ENCODE measurements around the gene NPDC1. TPM values are rescaled to one million over a fixed set of nuclear protein-coding genes. Genes with fewer than 3 reads are reported as not detected.

NPDC1 gene
- total RNA-seq, 2 experiments from 2014 or later: 20.1 to 29.9 TPM

DNA sequence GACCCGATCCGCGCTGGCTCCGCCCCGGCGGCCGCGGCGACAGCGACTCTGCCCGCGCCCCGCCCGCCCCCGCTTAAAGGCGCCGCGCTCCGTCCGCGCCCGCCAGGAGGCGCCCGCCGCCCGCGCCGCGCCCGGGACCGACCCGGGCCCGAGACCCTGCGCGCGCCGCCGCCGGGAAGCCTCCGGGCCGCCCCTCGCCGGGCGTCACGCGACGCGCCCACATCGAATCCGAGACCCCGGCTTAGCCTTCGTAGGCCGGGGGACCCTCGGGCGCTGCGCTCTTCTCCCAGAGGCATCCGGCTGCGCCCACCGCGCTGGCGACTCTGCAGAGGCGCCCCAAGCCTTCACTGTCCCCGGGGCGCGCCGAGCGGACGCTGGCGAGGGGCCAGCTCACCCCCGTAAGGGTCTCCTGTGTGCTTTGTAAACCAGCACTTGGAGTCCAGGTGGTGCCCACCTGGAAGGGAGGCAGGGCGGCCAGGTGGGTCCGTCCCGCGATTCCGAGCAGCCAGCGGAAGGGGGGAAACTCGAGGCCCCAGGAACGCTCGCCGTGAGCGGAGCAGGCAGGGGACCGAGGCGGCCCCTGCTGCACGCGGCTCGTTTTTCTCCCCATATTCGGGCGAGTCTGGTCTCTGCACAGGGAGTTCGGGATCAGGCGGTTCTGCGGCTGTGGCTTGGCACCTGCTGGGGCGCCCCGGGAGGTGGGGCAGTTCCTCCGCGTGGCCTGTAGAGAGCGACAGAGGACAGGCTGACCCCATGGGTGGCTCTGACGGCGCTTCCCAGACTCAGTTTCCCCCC lies 17.5 kb downstream of the NPDC1 start:
- POLR2A ChIA-PET: interaction anchor here (1.0 to 1.9 kb wide), 6 partner anchors 29 to 301 kb away, joined by 3 to 7 read pairs (median 6); partner anchors contain the start of genes FBXW5, MAN1B1, PAXX and SAPCD2
- peak; percentile 76 for DNase-seq
- peak; percentile 78 for ATAC-seq
- H3K36me3 Mint-ChIP-seq (ENCODE audit: low read depth): no peaks in the 10 kb centered on the region
- H3K9me3 Mint-ChIP-seq (ENCODE audit: insufficient read depth): no peaks in the 10 kb centered on the region
- peaks cover 68% of the 10 kb centered on the region for H3K4me1 Mint-ChIP-seq (ENCODE audit: low read depth)
- CTCF ChIA-PET: interaction anchor here (0.7 to 3.9 kb wide), 39 partner anchors 9 to 300 kb away, joined by 3 to 41 read pairs (median 6); partner anchors contain the start of genes AJM1, CLIC3, PAXX and SAPCD2
- H3K4me3 Mint-ChIP-seq: peak overlapping the region; percentile 71
- peaks cover 2% of the 10 kb centered on the region for H3K27me3 Mint-ChIP-seq (ENCODE audit: low read depth)
- peak overlapping the region; percentile 88 for H3K27ac Mint-ChIP-seq

DNA sequence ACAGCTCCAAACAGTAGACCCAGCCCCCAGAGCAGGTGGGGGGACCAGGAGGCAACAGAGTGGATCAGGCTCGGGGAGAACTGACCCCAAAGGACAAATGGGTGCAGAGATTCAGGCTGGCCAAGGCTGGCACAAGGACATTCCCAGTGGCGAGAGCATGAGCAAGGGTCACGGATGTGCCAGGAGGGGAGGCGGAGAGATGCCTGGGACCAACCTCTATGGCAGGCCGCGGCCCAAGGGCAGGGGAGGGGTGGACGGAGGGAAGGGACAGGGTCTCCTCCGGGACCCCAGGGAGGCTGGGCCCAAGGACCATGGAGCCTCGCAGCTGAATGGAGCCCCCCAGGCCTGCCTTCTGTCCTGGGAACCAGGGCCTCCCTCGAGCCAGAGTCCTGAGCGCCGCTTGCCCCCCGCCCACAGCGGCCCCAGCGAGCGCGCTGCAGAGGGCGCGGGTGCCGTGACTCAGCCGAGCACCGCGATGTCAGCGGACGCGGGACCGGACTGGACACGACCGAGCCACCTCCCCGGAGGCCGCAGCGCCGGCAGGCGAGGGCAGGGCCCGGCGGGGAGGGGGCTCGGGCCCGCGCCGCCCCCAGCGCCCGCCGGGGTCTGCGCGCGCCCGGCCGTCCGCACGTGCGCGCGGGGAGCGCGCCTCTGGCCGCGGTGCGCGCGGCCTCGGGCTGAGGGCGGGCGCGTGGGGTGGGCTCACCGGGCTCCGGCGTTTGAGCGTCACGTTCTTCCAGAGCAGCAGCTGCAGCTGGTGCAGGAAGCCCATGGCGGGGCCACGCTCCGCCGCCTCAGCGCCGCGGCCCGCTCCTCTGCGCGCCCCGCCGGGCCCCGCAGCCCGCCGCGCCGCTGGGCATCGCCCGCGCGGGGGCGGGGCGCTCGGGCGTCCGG lies 18.4 kb downstream of the NPDC1 start, which contains the start of gene ABCA2:
Gene ABCA2 (minus strand): TSS at position 869 of the 894 bp plus-strand sequence. CDS start 97 bp downstream, at position 772.
- Mint-ChIP-seq H3K36me3 (ENCODE audit: low read depth) (no peaks in the 10 kb centered on the region), H3K4me3 (peak within 1 kb of the TSS; percentile 78), H3K4me1 (ENCODE audit: low read depth) (peaks cover 62% of the 10 kb centered on the region), H3K27me3 (ENCODE audit: low read depth) (peaks cover 2% of the 10 kb centered on the region), H3K9me3 (ENCODE audit: insufficient read depth) (no peaks in the 10 kb centered on the region), H3K27ac (peak within 1 kb of the TSS; percentile 88)
- POLR2A ChIA-PET: interaction anchor here (1.0 to 1.4 kb wide), 2 partner anchors 29 to 83 kb away, joined by 3 to 6 read pairs; partner anchors contain the start of gene FBXW5
- CTCF ChIA-PET: interaction anchor here (1.2 to 4.5 kb wide), 13 partner anchors 8 to 239 kb away, joined by 3 to 41 read pairs (median 6); partner anchors contain the start of genes AJM1, CLIC3, NPDC1 and PAXX
- ATAC-seq (no peak), DNase-seq (no peak)

DNA sequence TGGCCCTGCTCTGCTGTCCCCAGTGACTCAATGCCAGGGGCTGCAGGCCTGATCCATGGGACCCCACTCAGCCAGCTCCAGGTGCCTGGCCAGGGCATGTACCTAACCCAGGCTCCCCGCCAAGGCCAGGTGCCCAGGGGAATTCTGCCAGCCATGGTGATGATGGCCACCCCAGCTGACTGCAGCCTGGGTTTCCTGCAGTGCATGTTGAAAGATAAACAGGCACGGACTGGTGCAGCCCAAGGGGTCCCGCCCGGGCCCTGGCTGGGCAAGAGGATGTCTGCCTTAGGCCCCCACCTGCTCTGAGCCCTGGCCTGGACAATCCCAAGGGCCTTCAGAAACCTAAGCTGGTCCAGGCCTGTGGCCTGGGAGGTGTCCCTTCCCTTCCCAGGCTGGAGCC lies 19.1 kb downstream of the NPDC1 start:
- Mint-ChIP-seq H3K4me3 (peak overlapping the region; percentile 78), H3K4me1 (ENCODE audit: low read depth) (peaks cover 57% of the 10 kb centered on the region), H3K9me3 (ENCODE audit: insufficient read depth) (no peaks in the 10 kb centered on the region), H3K36me3 (ENCODE audit: low read depth) (peaks cover 2% of the 10 kb centered on the region), H3K27me3 (ENCODE audit: low read depth) (peaks cover 2% of the 10 kb centered on the region), H3K27ac (no peak overlapping the region)
- ChIA-PET POLR2A (interaction anchor here (0.9 kb wide), 1 partner anchor 77 kb away, joined by 4 read pairs; no protein-coding TSS in a partner anchor), CTCF (interaction anchor here (1.5 to 4.5 kb wide), 6 partner anchors 8 to 77 kb away, joined by 4 to 41 read pairs (median 30); partner anchors contain the start of genes CLIC3, NPDC1 and PAXX)
- ATAC-seq (no peak), DNase-seq (no peak)

DNA sequence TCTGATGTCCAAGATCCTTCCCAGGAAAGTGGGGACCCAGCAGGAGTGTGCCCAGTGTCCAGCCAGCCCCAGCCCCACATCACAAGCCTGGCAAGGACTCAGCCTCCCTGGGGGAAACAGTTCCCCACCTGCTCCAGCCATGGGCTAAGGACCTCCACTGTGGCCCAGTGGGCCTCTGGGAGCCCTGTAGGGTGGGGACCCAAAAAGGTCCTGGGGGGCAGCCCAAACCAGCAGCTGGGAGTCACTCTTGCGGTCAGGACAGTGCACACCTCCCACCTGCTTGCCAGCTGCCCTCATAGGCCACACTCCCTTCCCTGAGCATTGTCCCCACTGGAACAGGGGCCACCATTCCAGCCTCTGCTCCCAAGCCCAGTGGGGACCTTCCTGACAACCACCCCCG lies 19.6 kb downstream of the NPDC1 start:
- peak overlapping the region; percentile 78 for H3K4me3 Mint-ChIP-seq
- ATAC-seq: no peak
- CTCF ChIA-PET: interaction anchor here (1.0 to 4.5 kb wide), 6 partner anchors 9 to 78 kb away, joined by 3 to 34 read pairs (median 4); partner anchors contain the start of genes CLIC3 and NPDC1
- H3K36me3 Mint-ChIP-seq (ENCODE audit: low read depth): peaks cover 2% of the 10 kb centered on the region
- no peak for DNase-seq
- H3K4me1 Mint-ChIP-seq (ENCODE audit: low read depth): peaks cover 54% of the 10 kb centered on the region
- no peak overlapping the region for H3K27ac Mint-ChIP-seq
- H3K27me3 Mint-ChIP-seq (ENCODE audit: low read depth): peaks cover 2% of the 10 kb centered on the region
- no peaks in the 10 kb centered on the region for H3K9me3 Mint-ChIP-seq (ENCODE audit: insufficient read depth)
- POLR2A ChIA-PET: interaction anchor here (0.8 to 0.9 kb wide), 2 partner anchors 38 to 77 kb away, joined by 3 to 4 read pairs; no protein-coding TSS in a partner anchor

DNA sequence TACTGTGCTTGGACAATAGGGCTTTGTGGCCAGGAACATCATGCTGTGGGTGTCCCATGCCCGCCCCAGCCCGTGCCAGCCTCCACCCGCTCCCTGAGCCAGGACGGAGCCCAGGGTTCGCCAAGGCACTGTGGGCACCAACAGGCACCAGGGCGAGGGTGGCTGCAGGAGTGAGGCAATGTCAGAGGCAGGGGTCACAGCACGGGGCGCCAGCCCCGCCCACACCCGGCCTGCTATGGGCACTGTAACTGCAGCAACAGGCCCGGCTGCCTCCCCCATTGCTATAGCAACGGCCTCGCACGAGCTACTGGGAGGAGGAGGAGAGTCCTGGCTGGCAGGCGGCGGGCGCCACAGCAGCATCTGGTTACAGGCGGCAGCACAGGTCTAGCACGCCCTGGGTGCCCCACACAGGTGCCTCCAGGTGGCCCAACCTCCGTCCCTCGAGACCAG lies 20.4 kb downstream of the NPDC1 start:
- POLR2A ChIA-PET: interaction anchor here (0.5 to 0.8 kb wide), 3 partner anchors 37 to 198 kb away, joined by 3 read pairs; no protein-coding TSS in a partner anchor

DNA sequence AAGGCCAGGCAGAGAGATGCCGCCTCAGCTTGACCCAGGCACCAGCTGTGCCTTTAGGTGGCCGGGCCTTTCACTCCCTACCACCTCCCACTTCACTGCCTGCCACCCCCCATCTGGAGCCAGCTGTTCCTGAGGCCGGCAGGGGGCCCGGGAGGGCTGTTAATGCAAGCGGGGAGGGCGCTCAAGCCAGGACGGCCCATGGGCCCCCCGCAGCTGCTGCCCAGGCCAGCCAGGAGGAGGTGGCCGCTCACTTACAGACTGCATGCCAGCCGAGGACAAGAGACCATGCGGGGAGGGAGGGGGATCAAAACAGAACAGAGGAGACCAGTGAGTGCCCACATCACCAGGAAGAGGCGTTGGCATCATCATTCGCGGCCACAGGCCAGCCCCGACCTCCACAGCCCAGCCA lies 22.4 kb downstream of the NPDC1 start:
- POLR2A ChIA-PET: no interaction called here
- CTCF ChIA-PET: interaction anchor here (4.5 kb wide), 1 partner anchor 12 kb away, joined by 34 read pairs; no protein-coding TSS in a partner anchor
- DNase-seq: no peak
- Mint-ChIP-seq H3K4me1 (ENCODE audit: low read depth) (peaks cover 32% of the 10 kb centered on the region), H3K4me3 (no peak overlapping the region), H3K27ac (no peak overlapping the region), H3K36me3 (ENCODE audit: low read depth) (peaks cover 6% of the 10 kb centered on the region), H3K27me3 (ENCODE audit: low read depth) (peaks cover 2% of the 10 kb centered on the region), H3K9me3 (ENCODE audit: insufficient read depth) (no peaks in the 10 kb centered on the region)
- no peak for ATAC-seq

More for the DNA sequence above, 20.4 kb downstream of the NPDC1 start:
- Mint-ChIP-seq H3K36me3 (ENCODE audit: low read depth) (peaks cover 2% of the 10 kb centered on the region), H3K27me3 (ENCODE audit: low read depth) (peaks cover 2% of the 10 kb centered on the region), H3K9me3 (ENCODE audit: insufficient read depth) (no peaks in the 10 kb centered on the region), H3K4me3 (no peak overlapping the region), H3K4me1 (ENCODE audit: low read depth) (peaks cover 47% of the 10 kb centered on the region), H3K27ac (no peak overlapping the region)
- DNase-seq (no peak), ATAC-seq (no peak)
- CTCF ChIA-PET: interaction anchor here (1.0 to 4.5 kb wide), 6 partner anchors 10 to 78 kb away, joined by 3 to 34 read pairs (median 4); partner anchors contain the start of gene NPDC1

DNA sequence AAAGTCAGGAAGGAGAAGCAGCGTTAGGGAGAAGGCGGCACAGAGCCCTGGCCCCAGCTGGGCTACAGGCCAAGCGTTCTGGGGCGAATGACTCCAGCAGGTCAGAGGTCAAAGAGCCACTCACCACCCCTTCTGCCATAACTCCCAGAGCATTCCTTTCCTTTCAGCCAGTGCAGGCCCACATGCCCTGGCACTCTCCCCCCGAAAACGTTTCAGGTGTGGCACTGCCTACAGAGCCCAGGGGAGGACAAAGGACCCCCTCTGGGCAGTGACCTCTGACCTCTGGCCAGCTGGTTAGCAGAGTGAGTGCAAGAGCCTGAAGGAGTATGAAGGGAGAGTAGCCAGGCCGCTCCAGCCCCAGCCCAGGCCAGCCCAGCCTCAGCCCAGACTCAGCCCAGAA lies 22.8 kb downstream of the NPDC1 start:
- Mint-ChIP-seq H3K4me1 (ENCODE audit: low read depth) (peaks cover 31% of the 10 kb centered on the region), H3K27ac (no peak overlapping the region), H3K9me3 (ENCODE audit: insufficient read depth) (no peaks in the 10 kb centered on the region), H3K36me3 (ENCODE audit: low read depth) (peaks cover 6% of the 10 kb centered on the region), H3K4me3 (no peak overlapping the region), H3K27me3 (ENCODE audit: low read depth) (peaks cover 2% of the 10 kb centered on the region)
- ATAC-seq (no peak), DNase-seq (no peak)
- ChIA-PET POLR2A (no interaction called here), CTCF (interaction anchor here (4.5 kb wide), 1 partner anchor 12 kb away, joined by 34 read pairs; no protein-coding TSS in a partner anchor)

DNA sequence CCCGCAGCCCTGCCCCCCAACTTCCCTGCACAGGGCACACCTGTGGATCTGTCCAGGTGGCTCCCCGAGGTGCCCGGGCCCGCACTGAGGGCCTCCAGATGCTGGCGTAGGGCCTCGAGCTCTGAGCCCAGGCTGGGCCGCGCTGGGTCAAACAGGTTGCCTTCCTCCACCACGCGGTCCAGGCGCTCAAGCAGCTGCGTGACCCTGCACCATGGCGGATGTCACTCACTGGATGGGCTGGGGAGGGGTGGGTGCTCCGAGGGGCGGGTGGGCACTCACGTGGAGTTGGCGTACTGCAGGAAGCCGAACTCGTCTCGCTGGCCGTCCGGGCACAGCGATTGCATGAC lies 23.3 kb downstream of the NPDC1 start:
- CTCF ChIA-PET: no interaction called here
- no peak overlapping the region for H3K27ac Mint-ChIP-seq
- H3K4me1 Mint-ChIP-seq (ENCODE audit: low read depth): peaks cover 31% of the 10 kb centered on the region
- no peak overlapping the region for H3K4me3 Mint-ChIP-seq
- ATAC-seq (no peak), DNase-seq (no peak)
- peaks cover 2% of the 10 kb centered on the region for H3K27me3 Mint-ChIP-seq (ENCODE audit: low read depth)
- POLR2A ChIA-PET: no interaction called here
- H3K9me3 Mint-ChIP-seq (ENCODE audit: insufficient read depth): no peaks in the 10 kb centered on the region
- peaks cover 6% of the 10 kb centered on the region for H3K36me3 Mint-ChIP-seq (ENCODE audit: low read depth)

DNA sequence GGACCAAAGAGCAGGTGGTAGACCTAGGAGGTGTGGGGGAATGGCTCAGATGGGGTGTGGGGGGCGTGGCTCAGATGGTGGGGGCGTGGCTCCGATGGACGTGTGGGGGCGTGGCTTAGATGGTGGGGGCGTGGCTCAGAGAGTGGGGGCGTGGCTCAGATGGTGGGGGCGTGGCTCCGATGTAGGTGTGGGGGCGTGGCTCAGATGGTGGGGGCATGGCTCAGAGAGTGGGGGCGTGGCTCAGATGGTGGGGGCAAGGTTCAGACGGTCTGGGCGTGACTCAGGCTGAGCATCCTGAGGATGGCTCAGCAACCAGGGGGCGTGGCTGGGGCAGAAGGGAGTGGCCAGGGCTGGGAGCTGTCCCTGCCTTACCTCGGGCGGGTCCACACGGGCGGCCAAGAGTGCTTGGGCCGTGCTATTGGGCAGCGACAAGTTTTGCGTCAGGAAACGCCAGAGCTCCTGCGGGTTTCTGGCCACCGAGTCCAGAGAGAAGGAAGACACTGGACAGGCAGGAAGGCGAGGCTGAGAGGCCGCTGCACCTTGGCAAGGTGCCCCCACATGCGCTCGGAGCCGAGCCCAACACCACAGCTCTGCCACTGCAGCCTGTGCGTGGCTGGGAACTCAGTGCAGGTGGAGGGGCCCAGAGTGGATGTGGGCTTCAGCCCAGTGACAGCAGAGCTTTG lies 23.9 kb downstream of the NPDC1 start:
- ATAC-seq (peak; percentile 80), DNase-seq (peak; percentile 83)
- H3K27ac Mint-ChIP-seq: peak overlapping the region; percentile 36
- peaks cover 6% of the 10 kb centered on the region for H3K36me3 Mint-ChIP-seq (ENCODE audit: low read depth)
- ChIA-PET POLR2A (interaction anchor here (0.7 kb wide), 1 partner anchor 13 kb away, joined by 3 read pairs; no protein-coding TSS in a partner anchor), CTCF (interaction anchor here (1.4 kb wide), 1 partner anchor 13 kb away, joined by 4 read pairs; no protein-coding TSS in a partner anchor)
- no peak overlapping the region for H3K4me3 Mint-ChIP-seq
- H3K4me1 Mint-ChIP-seq (ENCODE audit: low read depth): peaks cover 28% of the 10 kb centered on the region
- H3K27me3 Mint-ChIP-seq (ENCODE audit: low read depth): peaks cover under 1% of the 10 kb centered on the region
- H3K9me3 Mint-ChIP-seq (ENCODE audit: insufficient read depth): no peaks in the 10 kb centered on the region

DNA sequence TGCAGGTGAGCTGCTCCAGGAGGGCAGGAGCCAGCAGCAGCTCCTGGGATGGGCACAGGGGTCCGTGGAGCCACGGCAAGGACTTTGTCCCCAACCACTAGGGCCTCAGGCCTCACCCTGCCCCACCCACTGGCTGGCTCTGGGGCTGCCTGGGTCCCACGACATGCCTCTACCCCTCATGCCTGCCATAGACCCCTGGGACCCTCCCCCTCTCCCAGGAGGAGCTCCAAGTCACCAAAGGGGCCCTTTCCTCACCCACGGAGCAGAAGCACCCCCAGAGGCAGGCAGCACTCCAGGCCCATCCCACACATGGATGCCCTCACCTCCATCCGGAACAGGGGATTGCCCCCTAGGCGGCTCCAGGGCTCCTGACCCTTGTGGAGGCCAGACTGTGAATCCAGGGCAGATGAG lies 24.4 kb downstream of the NPDC1 start:
- Mint-ChIP-seq H3K27ac (no peak overlapping the region), H3K27me3 (ENCODE audit: low read depth) (no peaks in the 10 kb centered on the region), H3K9me3 (ENCODE audit: insufficient read depth) (no peaks in the 10 kb centered on the region), H3K4me3 (no peak overlapping the region), H3K4me1 (ENCODE audit: low read depth) (peaks cover 25% of the 10 kb centered on the region), H3K36me3 (ENCODE audit: low read depth) (peaks cover 10% of the 10 kb centered on the region)
- POLR2A ChIA-PET: interaction anchor here (0.7 kb wide), 1 partner anchor 13 kb away, joined by 3 read pairs; no protein-coding TSS in a partner anchor
- ATAC-seq (no peak), DNase-seq (no peak)
- CTCF ChIA-PET: interaction anchor here (1.4 to 4.1 kb wide), 2 partner anchors 8 to 13 kb away, joined by 4 to 18 read pairs; no protein-coding TSS in a partner anchor

Data from activated CD8-positive, alpha-beta T cell treated with anti-CD3 and anti-CD28 coated beads, Interleukin-2, amount 10 ng/mL, durations not matched to agents 7 days and 5 days (primary cell).